Body of pancreas (tissue), 4 donors: ENCODE measurements around the gene ZCCHC2. TPM values are rescaled to one million over a fixed set of nuclear protein-coding genes. Genes with fewer than 3 reads are reported as not detected.

Source experiments
- ATAC-seq: fragments of 150-250 bp; one replicate; pipeline ENCODE4 v1.9.1; 2016
- DNase-seq, 4 donors: peaks; one replicate each; pipeline ENCODE4 v3.0.0-alpha.2; 2019
- H3K27ac ChIP-seq, 4 donors: fragments of 200-600 bp; sonication (generic); 1 replicate in 3 of 4; 2 replicates in 1 of 4; pipeline versions ENCODE4 v1.5.1 to v1.6.1; 2016 to 2019; ENCODE audit warnings: mild to moderate bottlenecking in 1 of 4, mixed read lengths in 1 of 4, moderate library complexity in 1 of 4
- H3K27me3 ChIP-seq, 2 donors: fragments of 200-600 bp; sonication (generic); one replicate each; pipeline ENCODE4 v1.6.0; 2016; ENCODE audit warnings: mild to moderate bottlenecking in 1 of 2
- H3K36me3 ChIP-seq, 2 donors: fragments of 200-600 bp; sonication (generic); replicated peaks in 1 of 2; 2 replicates each; pipeline ENCODE4 v1.5.1; 2016; ENCODE audit warnings: low read depth in 2 of 2; ENCODE audit not compliant: insufficient read depth in 1 of 2
- H3K4me1 ChIP-seq: fragments of 200-600 bp; sonication (generic); one replicate; pipeline ENCODE4 v1.6.0; 2016
- H3K4me3 ChIP-seq, 2 donors: fragments of 200-600 bp; sonication (generic); 1 replicate in 1 of 2; 2 replicates in 1 of 2; pipeline ENCODE4 v1.5.1; 2016 to 2019
- H3K9me3 ChIP-seq, 3 donors: fragments of 200-600 bp; sonication (generic); 1 replicate in 2 of 3; 2 replicates in 1 of 3; pipeline ENCODE4 v1.5.1; 2016
- CTCF ChIP-seq, 7 experiments: fragments of 450-650 bp in 4 of 7; fragments of 200-600 bp in 3 of 7; sonication (generic) in 3 of 7; IDR thresholded peaks; one replicate each; pipeline ENCODE4 v1.5.1; 2016 to 2019; ENCODE audit warnings: antibody characterized with exemption in 7 of 7
- POLR2A ChIP-seq, 3 donors: fragments of 450-650 bp; IDR thresholded peaks; one replicate each; pipeline ENCODE4 v1.6.1; 2016; ENCODE audit warnings: antibody characterized with exemption in 3 of 3, mild to moderate bottlenecking in 2 of 3
- WGBS, 2 donors: methylation state at CpG; one replicate each; pipeline ENCODE4 v1.1.5; 2017; 5-methylcytosine and 5-hydroxymethylcytosine counted together
- intact Hi-C: fragments of 100-400 bp; cut with DNase I; formaldehyde crosslinking; loops from one replicate; pipeline ENCODE4 v1.15.1; 2023
- total RNA-seq, 2 donors: library from RNA; depleted of rRNA; stranded (reverse); fragments of >200 nt; gene quantifications; one replicate each; pipeline ENCODE4 v1.1.0, GENCODE V29; 2016

The ZCCHC2 gene
- total RNA-seq, 2 donors from 2014 or later = 10.4 to 14.2 TPM

- WGBS, 2 donors = 78 to 79% methylated on average over 3 of the region's 3 CpGs
- intact Hi-C loops = no loop called here
- Histone ChIP-seq H3K27ac (no peak overlapping the region), H3K27me3 (no peaks in the 10 kb centered on the region), H3K36me3 (no peaks in the 10 kb centered on the region), H3K9me3 (no peaks in the 10 kb centered on the region), H3K4me1 (peaks cover 4% of the 10 kb centered on the region), H3K4me3 (no peak overlapping the region)
- TF ChIP-seq CTCF (IDR thresholded peaks at IDR 0.05) (no peak), POLR2A (IDR thresholded peaks at IDR 0.05) (no peak)
- ATAC-seq (no peak), DNase-seq (no peak)
Measured at GRCh38 chr18:62494764-62495163, 28.1 kb upstream of the ZCCHC2 start.

GRCh38 chr18:62496262-62496661 is 26.6 kb upstream of the ZCCHC2 start:
- Histone ChIP-seq H3K27ac (no peak overlapping the region), H3K4me3 (no peak overlapping the region), H3K36me3 (no peaks in the 10 kb centered on the region), H3K9me3 (no peaks in the 10 kb centered on the region), H3K4me1 (peaks cover 4% of the 10 kb centered on the region), H3K27me3 (no peaks in the 10 kb centered on the region)
- 88 to 94% methylated on average over 2 of the region's 2 CpGs for WGBS, 2 donors
- TF ChIP-seq POLR2A (IDR thresholded peaks at IDR 0.05) (no peak), CTCF (IDR thresholded peaks at IDR 0.05) (no peak)
- intact Hi-C loops = no loop called here
- no peak for ATAC-seq
- DNase-seq = no peak

GRCh38 chr18:62497190-62497772 is 25.5 kb upstream of the ZCCHC2 start:
- 62 to 73% methylated on average over 10 to 12 of the region's 13 CpGs for WGBS, 2 donors
- Histone ChIP-seq H3K9me3 (no peaks in the 10 kb centered on the region), H3K4me3 (no peak overlapping the region), H3K27ac (no peak overlapping the region), H3K4me1 (peaks cover 4% of the 10 kb centered on the region), H3K36me3 (no peaks in the 10 kb centered on the region), H3K27me3 (no peaks in the 10 kb centered on the region)
- TF ChIP-seq CTCF (IDR thresholded peaks at IDR 0.05) (no peak), POLR2A (IDR thresholded peaks at IDR 0.05) (no peak)
- DNase-seq = no peak
- no peak for ATAC-seq
- intact Hi-C loops = no loop called here

- ATAC-seq (no peak), DNase-seq (no peak)
- peaks cover 4% of the 10 kb centered on the region for H3K4me1 ChIP-seq
- H3K36me3 ChIP-seq = no peaks in the 10 kb centered on the region
- 72 to 80% methylated on average over 7 of the region's 7 CpGs for WGBS, 2 donors
- no peak overlapping the region for H3K27ac ChIP-seq
- no peak overlapping the region for H3K4me3 ChIP-seq
- H3K9me3 ChIP-seq = no peaks in the 10 kb centered on the region
- TF ChIP-seq CTCF (IDR thresholded peaks at IDR 0.05) (no peak), POLR2A (IDR thresholded peaks at IDR 0.05) (no peak)
- no peaks in the 10 kb centered on the region for H3K27me3 ChIP-seq
- intact Hi-C loops = no loop called here
Measured at GRCh38 chr18:62498616-62499262, 24.1 kb upstream of the ZCCHC2 start.

GRCh38 chr18:62499263-62499650 is 23.6 kb upstream of the ZCCHC2 start:
- ATAC-seq = no peak
- intact Hi-C loops = no loop called here

More at GRCh38 chr18:62499263-62499650, 23.6 kb upstream of the ZCCHC2 start:
- no peak for DNase-seq
- Histone ChIP-seq H3K36me3 (no peaks in the 10 kb centered on the region), H3K27me3 (no peaks in the 10 kb centered on the region), H3K4me3 (no peak overlapping the region), H3K27ac (no peak overlapping the region), H3K4me1 (peaks cover 4% of the 10 kb centered on the region), H3K9me3 (no peaks in the 10 kb centered on the region)
- TF ChIP-seq CTCF (IDR thresholded peaks at IDR 0.05) (no peak), POLR2A (IDR thresholded peaks at IDR 0.05) (no peak)
- WGBS, 2 donors = 85 to 95% methylated on average over 9 to 10 of the region's 10 CpGs
